Heart right ventricle (tissue), 16 donors: Measurements from ENCODE around the gene OR13A1. TPM values are rescaled to one million over a fixed set of nuclear protein-coding genes. Genes with fewer than 3 reads are reported as not detected.

Experiments used
- ATAC-seq, 8 donors: fragments of 200-7000 bp; cut with Tn5 transposase; one replicate each; pipeline ENCODE4 v1.9.1; 2020; ENCODE audit warnings: mild to moderate bottlenecking in 8 of 8, moderate library complexity in 8 of 8, moderate number of reproducible peaks in 1 of 8
- DNase-seq, 2 donors: peaks; one replicate each; pipeline ENCODE4 v3.0.0-alpha.2; 2020
- H3K27ac ChIP-seq, 10 donors: fragments of 200-600 bp; sonication (generic) in 2 of 10; one replicate each; pipeline versions ENCODE4 v1.5.0 to v1.8.0; 2020 to 2022; ENCODE audit warnings: mild to moderate bottlenecking in 3 of 10
- H3K27me3 ChIP-seq, 7 donors: fragments of 200-600 bp; one replicate each; pipeline ENCODE4 v1.8.0; 2021 to 2022; ENCODE audit warnings: mild to moderate bottlenecking in 2 of 7
- H3K36me3 ChIP-seq, 9 donors: fragments of 200-600 bp; sonication (generic) in 1 of 9; one replicate each; pipeline versions ENCODE4 v1.5.0 to v1.8.0; 2020 to 2022; ENCODE audit warnings: mild to moderate bottlenecking in 2 of 9
- H3K4me1 ChIP-seq, 9 donors: fragments of 200-600 bp; sonication (generic) in 1 of 9; one replicate each; pipeline versions ENCODE4 v1.5.0 to v1.8.0; 2020 to 2022; ENCODE audit warnings: mild to moderate bottlenecking in 4 of 9
- H3K4me3 ChIP-seq, 10 donors: fragments of 200-600 bp; sonication (generic) in 2 of 10; one replicate each; pipeline versions ENCODE4 v1.5.0 to v1.8.0; 2020 to 2022; ENCODE audit warnings: mild to moderate bottlenecking in 7 of 10, moderate library complexity in 2 of 10
- H3K9me3 ChIP-seq, 11 donors: fragments of 200-600 bp in 10 of 11; sonication (generic) in 2 of 11; one replicate each; pipeline versions ENCODE4 v1.5.0 to v1.8.0; 2013 to 2022; ENCODE audit warnings: mild to moderate bottlenecking in 2 of 11, control low read depth in 1 of 11, moderate library complexity in 1 of 11
- CTCF ChIP-seq, 9 donors: fragments of 200-600 bp; sonication (generic) in 2 of 9; IDR thresholded peaks; one replicate each; pipeline versions ENCODE4 v1.5.0 to v1.8.0; 2021 to 2022; ENCODE audit warnings: antibody characterized with exemption in 9 of 9, mild to moderate bottlenecking in 5 of 9, moderate library complexity in 1 of 9
- WGBS, 2 donors: extraction: QIAGEN DNeasy Blood & Tissue Kit; methylation state at CpG; one replicate each; pipeline ENCODE4 v1.1.7; 2013; ENCODE audit warnings: inconsistent platforms in 1 of 2; 5-methylcytosine and 5-hydroxymethylcytosine counted together
- intact Hi-C, 10 donors: fragments of 100-400 bp; cut with DNase I; formaldehyde crosslinking; loops; one replicate each; pipeline versions ENCODE4 v1.11.1 to v1.14.2; 2022
- polyA plus RNA-seq, 2 donors: library from polyadenylated mRNA; stranded (reverse); fragments of 200-250 nt; gene quantifications; one replicate each; pipeline ENCODE4 v1.2.3, GENCODE V29; 2013
- total RNA-seq, 10 donors: library from RNA; stranded (reverse); fragmentation: NEBNext Ultra II Directional in 3 of 10; extraction: Animal tissue kit (Norgen Biotek cat#: 25700) in 3 of 10; gene quantifications; one replicate each; pipeline versions ENCODE4 v1.2.1 to v1.2.4, GENCODE V29; 2021 to 2023
- donor health status: Arrhythmogenic right ventricular cardiomyopathy.
- donor health status: ischemic (EF 13 %, LVEDD 7.1; RV severe dilation, severe dysfunction).
- donor health status: healthy with polysubstance abuse.
- donor health status: DM: no; HTN: yes; CAD: no.
- donor health status: DM: no; HTN: no; CAD: no.
- donor health status: ischemic (EF 25% LVEDD 6.9; RV normal size, moderate dysfunction).
- donor health status: ischemic (EF 25% LVEDD 5.7; RV mildly dilated, moderate dysfunction).
- donor health status: healthy.
- donor health status: DM: yes; HTN: yes; CAD: no.
- donor health status: Ischemic cardiomyopathy.
- donor health status: ischemic (EF 35%, LVEDD 5.7; RV mildly dilated, moderate dysfunction).
- donor health status: nonischemic (EF 11% LVEDD 7.7; RV severe dilation, severe dysfunction).
- donor health status: DM: yes; HTN: yes; CAD: no.
- donor health status: PGD.
- donor health status: ischemic (EF 29% LVEDD 5.4; RV normal size, mild dysfunction).
- donor health status: nonischemic (EF 23%, LVEDD 6.1; RV moderate dilation, normal function).

Gene OR13A1
- total and polyA plus RNA-seq, 12 donors, result 0.04 to 0.12 TPM; not detected in 10

DNA sequence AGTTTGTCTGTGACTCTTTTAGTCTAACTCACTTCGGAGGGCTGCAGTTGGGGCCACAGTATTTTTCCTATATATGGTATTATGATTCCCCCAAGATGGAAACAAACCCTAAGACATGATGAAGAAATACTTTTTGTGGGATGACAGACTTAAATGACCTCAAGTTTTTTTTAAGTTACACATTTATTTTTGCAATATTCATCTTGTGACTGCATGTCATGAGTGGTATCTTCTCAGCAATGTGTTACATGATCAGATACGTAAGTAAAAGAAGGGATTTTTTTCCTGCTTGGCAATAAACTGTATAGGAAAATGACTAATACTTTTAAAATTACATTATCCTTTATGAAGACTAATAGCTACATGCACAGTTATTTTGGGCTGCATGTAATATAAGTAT lies 57.8 kb downstream of the OR13A1 start:
- no peaks in the 10 kb centered on the region for H3K36me3 ChIP-seq
- H3K9me3 ChIP-seq, result no peaks in the 10 kb centered on the region
- WGBS, 2 donors, result 90% methylated on average over 2 of the region's 2 CpGs
- no peak for ATAC-seq
- no peak for TF ChIP-seq CTCF (IDR thresholded peaks at IDR 0.05)
- no peak overlapping the region for H3K27ac ChIP-seq
- intact Hi-C loops, result loop anchor here in 2 of 10 donors (10.0 kb wide), 2 partner anchors 197 to 207 kb away; no protein-coding TSS in a partner anchor
- no peak for DNase-seq
- no peaks in the 10 kb centered on the region for H3K4me1 ChIP-seq
- H3K27me3 ChIP-seq, result peaks cover 0 to 14% (median 8%) of the 10 kb centered on the region in 7 donors
- H3K4me3 ChIP-seq, result no peak overlapping the region

GRCh38 chr10:45256246-45256645 lies 59.2 kb downstream of the OR13A1 start:
- DNase-seq (no peak), ATAC-seq (no peak)
- H3K27me3 ChIP-seq, result peaks cover 0 to 3% (median 0%) of the 10 kb centered on the region in 7 donors
- no peaks in the 10 kb centered on the region for H3K9me3 ChIP-seq
- intact Hi-C loops, result loop anchor here in 2 of 10 donors (10.0 kb wide), 2 partner anchors 199 to 209 kb away; no protein-coding TSS in a partner anchor
- H3K4me3 ChIP-seq, result no peak overlapping the region
- no peaks in the 10 kb centered on the region for H3K4me1 ChIP-seq
- no peak for TF ChIP-seq CTCF (IDR thresholded peaks at IDR 0.05)
- H3K36me3 ChIP-seq, result no peaks in the 10 kb centered on the region
- H3K27ac ChIP-seq, result no peak overlapping the region

DNA sequence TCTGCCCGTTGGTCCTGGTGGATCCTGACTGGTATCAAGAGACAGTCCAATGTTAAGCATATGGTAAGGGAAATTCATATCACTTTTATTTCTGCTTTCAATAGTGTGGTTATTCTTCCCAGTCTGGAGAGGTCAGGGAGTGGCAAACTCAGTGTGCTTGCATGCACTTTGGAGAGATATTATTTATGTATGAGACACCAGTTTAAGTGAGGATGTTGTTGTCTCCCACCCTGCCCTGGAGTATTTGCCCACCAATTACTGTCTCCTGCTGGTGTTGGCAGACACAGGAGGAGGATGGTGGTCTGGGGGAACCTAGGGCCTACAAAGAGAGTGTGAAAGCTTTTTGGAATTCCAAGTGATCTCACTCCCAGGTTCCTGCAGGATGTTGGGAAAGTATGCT lies 59.7 kb downstream of the OR13A1 start:
- no peaks in the 10 kb centered on the region for H3K27me3 ChIP-seq
- no peak overlapping the region for H3K27ac ChIP-seq
- no peak overlapping the region for H3K4me3 ChIP-seq
- H3K4me1 ChIP-seq, result peaks cover 0 to 5% (median 0%) of the 10 kb centered on the region in 9 donors
- H3K36me3 ChIP-seq, result no peaks in the 10 kb centered on the region
- no peaks in the 10 kb centered on the region for H3K9me3 ChIP-seq
- no peak for TF ChIP-seq CTCF (IDR thresholded peaks at IDR 0.05)
- DNase-seq (no peak), ATAC-seq (no peak)
- WGBS, 2 donors, result 84 to 86% methylated on average over 1 of the region's 1 CpG
- intact Hi-C loops, result loop anchor here in 2 of 10 donors (10.0 kb wide), 2 partner anchors 199 to 209 kb away; no protein-coding TSS in a partner anchor

GRCh38 chr10:45254892-45255291 lies 60.5 kb downstream of the OR13A1 start:
- TF ChIP-seq CTCF (IDR thresholded peaks at IDR 0.05), result no peak
- no peaks in the 10 kb centered on the region for H3K9me3 ChIP-seq
- H3K27ac ChIP-seq, result no peak overlapping the region
- no peaks in the 10 kb centered on the region for H3K27me3 ChIP-seq
- H3K4me3 ChIP-seq, result no peak overlapping the region
- H3K36me3 ChIP-seq, result no peaks in the 10 kb centered on the region
- intact Hi-C loops, result loop anchor here in 3 of 10 donors (5.0 to 10.0 kb wide), 3 partner anchors 200 to 212 kb away; no protein-coding TSS in a partner anchor
- ATAC-seq (no peak), DNase-seq (no peak)
- H3K4me1 ChIP-seq, result peaks cover 0 to 13% (median 0%) of the 10 kb centered on the region in 9 donors
